Nephron progenitor cell (in vitro differentiated cells): ENCODE measurements around the gene DDX28.
A peak's percentile ranks its signal among the peaks of the same experiment; 100 is the strongest.
"Not testable (repeated sequence)": the region's sequence is repeated elsewhere in the genome, so short reads cannot be mapped to it uniquely, and the experiment has no call there.

ENCODE experiments used
- DNase-seq: peaks from one replicate; pipeline ENCODE4 v3.0.0; 2021
- H3K27ac Mint-ChIP-seq: 2 replicates; pipeline ENCODE4 v1.8.0; 2021; ENCODE audit warnings: mild to moderate bottlenecking, moderate library complexity, mixed read lengths
- H3K27me3 Mint-ChIP-seq: 2 replicates; pipeline ENCODE4 v1.8.0; 2021; ENCODE audit warnings: mild to moderate bottlenecking, low read depth, mixed read lengths; ENCODE audit not compliant: poor library complexity
- H3K36me3 Mint-ChIP-seq: 2 replicates; pipeline ENCODE4 v1.8.0; 2021; ENCODE audit warnings: low read depth, mixed read lengths
- H3K4me1 Mint-ChIP-seq: 2 replicates; pipeline ENCODE4 v1.8.0; 2021; ENCODE audit warnings: mixed read lengths
- H3K4me3 Mint-ChIP-seq: 2 replicates; pipeline ENCODE4 v1.8.0; 2021; ENCODE audit warnings: mild to moderate bottlenecking, moderate library complexity, mixed read lengths
- H3K9me3 Mint-ChIP-seq: 2 replicates; pipeline ENCODE4 v1.8.0; 2021; ENCODE audit warnings: mild to moderate bottlenecking, moderate library complexity, mixed read lengths
- TF ChIP-seq, protein P1 (sequence below): fragments of 200-600 bp; sonication (generic); IDR thresholded peaks from 2 replicates; pipeline ENCODE4 v1.5.0; 2021; ENCODE audit warnings: antibody characterized with exemption

The DDX28 gene

DNA sequence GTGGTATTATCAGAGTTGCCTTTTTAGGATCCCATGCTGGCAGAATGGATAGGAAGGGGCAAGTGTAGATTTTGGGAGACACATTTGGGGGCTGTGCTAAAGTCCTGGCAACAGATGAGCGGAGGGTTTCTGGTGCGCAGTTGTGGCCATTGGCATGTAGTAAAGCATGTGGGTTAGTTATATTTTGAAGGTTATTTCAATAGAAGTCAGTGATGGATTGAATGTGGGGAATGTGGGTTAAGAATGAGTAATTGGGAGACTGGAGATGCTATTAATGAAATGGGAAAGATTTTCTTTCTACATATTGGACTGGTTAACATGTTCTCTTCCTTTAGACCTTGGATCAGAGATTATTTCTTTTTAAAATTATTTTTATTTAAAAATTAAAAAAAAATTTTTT, 10.1 kb upstream of the DDX28 start:
- Mint-ChIP-seq H3K4me1 (no peaks in the 10 kb centered on the region), H3K36me3 (peaks cover 10% of the 10 kb centered on the region), H3K9me3 (no peaks in the 10 kb centered on the region), H3K27ac (no peak overlapping the region), H3K27me3 (no peaks in the 10 kb centered on the region), H3K4me3 (no peak overlapping the region)
- no peak for DNase-seq
- TF ChIP-seq, protein P1, sequence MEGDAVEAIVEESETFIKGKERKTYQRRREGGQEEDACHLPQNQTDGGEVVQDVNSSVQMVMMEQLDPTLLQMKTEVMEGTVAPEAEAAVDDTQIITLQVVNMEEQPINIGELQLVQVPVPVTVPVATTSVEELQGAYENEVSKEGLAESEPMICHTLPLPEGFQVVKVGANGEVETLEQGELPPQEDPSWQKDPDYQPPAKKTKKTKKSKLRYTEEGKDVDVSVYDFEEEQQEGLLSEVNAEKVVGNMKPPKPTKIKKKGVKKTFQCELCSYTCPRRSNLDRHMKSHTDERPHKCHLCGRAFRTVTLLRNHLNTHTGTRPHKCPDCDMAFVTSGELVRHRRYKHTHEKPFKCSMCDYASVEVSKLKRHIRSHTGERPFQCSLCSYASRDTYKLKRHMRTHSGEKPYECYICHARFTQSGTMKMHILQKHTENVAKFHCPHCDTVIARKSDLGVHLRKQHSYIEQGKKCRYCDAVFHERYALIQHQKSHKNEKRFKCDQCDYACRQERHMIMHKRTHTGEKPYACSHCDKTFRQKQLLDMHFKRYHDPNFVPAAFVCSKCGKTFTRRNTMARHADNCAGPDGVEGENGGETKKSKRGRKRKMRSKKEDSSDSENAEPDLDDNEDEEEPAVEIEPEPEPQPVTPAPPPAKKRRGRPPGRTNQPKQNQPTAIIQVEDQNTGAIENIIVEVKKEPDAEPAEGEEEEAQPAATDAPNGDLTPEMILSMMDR, result no peak

DNA sequence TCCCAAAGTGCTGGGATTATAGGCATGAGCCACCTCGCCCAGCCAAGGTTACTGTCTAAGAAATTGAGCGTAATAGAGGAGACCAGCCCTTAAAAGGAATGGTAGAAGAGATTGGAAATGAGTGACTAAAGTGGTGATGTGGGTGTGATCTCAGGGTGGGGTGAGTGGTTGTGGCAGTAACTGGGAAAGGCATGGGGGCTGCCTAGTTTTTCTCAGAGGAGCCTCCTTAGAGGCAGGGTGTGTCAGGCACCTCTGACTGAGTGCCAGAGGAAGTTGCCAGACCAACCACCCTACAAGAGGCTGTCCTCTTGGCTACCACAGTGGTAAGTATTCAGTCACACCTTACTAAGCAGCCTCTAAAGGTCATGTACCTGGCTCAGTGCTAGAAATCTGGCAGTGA, 8.9 kb upstream of the DDX28 start:
- peaks cover 16% of the 10 kb centered on the region for H3K36me3 Mint-ChIP-seq
- H3K4me1 Mint-ChIP-seq, result no peaks in the 10 kb centered on the region
- no peak for DNase-seq

DNA sequence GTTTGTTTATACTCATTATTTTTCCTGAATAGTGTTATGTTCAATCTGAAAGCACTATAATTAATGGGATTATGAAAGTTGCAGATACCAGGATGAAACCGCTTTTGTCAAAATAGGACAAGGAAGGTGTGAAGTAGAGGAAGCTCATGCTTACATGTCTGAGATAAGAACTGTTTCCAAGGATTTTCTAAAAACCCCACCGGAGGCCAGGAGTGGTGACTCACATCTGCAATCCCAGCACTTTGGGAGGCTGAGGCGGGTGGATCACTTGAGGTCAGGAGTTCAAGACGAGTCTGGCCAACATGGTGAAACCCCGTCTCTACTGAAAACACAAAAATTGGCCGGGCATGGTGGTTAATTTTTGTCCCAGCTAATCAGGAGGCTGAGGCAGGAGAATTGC, 7.1 kb upstream of the DDX28 start:
- not testable (repeated sequence) for H3K4me3 Mint-ChIP-seq, H3K27me3 Mint-ChIP-seq, DNase-seq, H3K4me1 Mint-ChIP-seq, H3K9me3 Mint-ChIP-seq, H3K27ac Mint-ChIP-seq
- H3K36me3 Mint-ChIP-seq, result peaks cover 24% of the 10 kb centered on the region

More for the DNA sequence above, 8.9 kb upstream of the DDX28 start:
- TF ChIP-seq, protein P1, result no peak
- Mint-ChIP-seq H3K27me3 (no peaks in the 10 kb centered on the region), H3K4me3 (no peak overlapping the region), H3K27ac (peak overlapping the region; percentile 75), H3K9me3 (no peaks in the 10 kb centered on the region)

DNA sequence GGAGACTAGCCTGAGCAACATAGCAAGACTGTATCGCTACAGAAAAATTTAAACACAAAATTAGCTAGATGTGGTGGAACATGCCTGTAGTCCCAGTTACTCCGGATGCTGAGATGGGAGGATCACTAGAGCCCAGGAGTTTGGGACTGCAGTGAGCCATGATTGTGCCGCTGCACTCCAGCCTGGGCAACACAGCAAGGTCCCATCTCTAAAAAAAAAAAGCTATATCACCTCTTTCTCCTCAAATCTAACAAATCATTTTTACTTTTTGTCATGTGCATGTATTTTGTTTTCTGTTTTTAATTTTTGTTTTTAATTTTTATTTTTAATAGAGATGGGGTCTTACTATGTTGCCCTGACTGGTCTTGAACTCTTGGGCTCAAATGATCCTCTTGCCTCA, 6.0 kb upstream of the DDX28 start:
- H3K4me1 Mint-ChIP-seq, result peaks cover 6% of the 10 kb centered on the region

DNA sequence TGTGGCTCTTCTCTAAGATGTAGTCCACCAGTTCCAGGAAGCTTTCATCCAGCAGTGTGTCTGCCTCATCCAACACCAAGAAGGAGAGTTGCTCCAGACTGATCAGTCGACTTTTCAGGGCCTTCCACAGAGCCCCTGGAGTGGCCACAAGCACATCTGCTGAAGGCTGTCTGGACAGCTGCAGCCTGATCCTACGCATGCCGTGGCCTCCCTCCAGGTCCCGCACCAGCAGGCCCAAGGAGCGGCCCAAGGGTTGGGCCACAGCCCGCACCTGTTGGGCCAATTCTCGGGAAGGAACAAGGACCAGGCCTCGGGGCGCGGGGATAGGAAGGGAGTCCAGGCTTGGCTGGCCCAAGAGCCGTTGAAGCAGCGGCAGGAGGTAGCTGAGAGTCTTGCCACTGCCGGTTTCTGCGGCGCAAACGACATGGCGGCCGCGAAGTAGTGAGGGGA, 729 bp downstream of the DDX28 start:
- Mint-ChIP-seq H3K36me3 (peaks cover 27% of the 10 kb centered on the region), H3K4me1 (peaks cover 27% of the 10 kb centered on the region), H3K4me3 (peak overlapping the region; percentile 100), H3K27me3 (no peaks in the 10 kb centered on the region), H3K27ac (peak overlapping the region; percentile 99), H3K9me3 (no peaks in the 10 kb centered on the region)
- TF ChIP-seq, protein P1, result no peak
- DNase-seq, result no peak

More for the DNA sequence above, 6.0 kb upstream of the DDX28 start:
- TF ChIP-seq, protein P1, result no peak
- no peaks in the 10 kb centered on the region for H3K27me3 Mint-ChIP-seq
- peaks cover 24% of the 10 kb centered on the region for H3K36me3 Mint-ChIP-seq
- no peak overlapping the region for H3K4me3 Mint-ChIP-seq
- H3K27ac Mint-ChIP-seq, result no peak overlapping the region
- no peaks in the 10 kb centered on the region for H3K9me3 Mint-ChIP-seq
- no peak for DNase-seq

DNA sequence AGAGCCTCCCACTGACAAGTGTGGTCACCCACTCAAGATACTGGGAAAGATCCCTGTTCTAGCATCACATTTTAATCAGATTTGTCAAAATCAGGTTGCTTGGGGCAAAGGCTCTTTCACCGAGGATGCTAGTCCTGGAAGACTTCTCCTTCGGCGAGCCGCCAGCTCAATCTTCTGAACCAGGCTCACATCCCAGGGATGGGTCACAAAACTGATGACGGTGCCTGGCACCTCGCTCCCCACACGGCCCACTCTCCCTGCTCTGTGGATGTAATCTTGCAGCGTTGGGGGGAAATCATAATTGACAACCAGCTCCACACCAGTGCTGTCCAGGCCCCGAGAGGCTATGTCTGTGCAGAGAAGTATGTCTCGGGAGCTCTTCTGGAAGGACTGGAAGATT, 1.5 kb downstream of the DDX28 start:
- peaks cover 27% of the 10 kb centered on the region for H3K4me1 Mint-ChIP-seq
- H3K27ac Mint-ChIP-seq, result no peak overlapping the region
- H3K36me3 Mint-ChIP-seq, result peaks cover 20% of the 10 kb centered on the region

More for the DNA sequence above, 1.5 kb downstream of the DDX28 start:
- DNase-seq, result no peak
- Mint-ChIP-seq H3K9me3 (no peaks in the 10 kb centered on the region), H3K4me3 (peak overlapping the region; percentile 100), H3K27me3 (peaks cover 6% of the 10 kb centered on the region)
- TF ChIP-seq, protein P1, result no peak
